BLaER1 treated with 17β-estradiol and CSF1 and Interleukin-3, amounts not matched to agents 10 nM and 100 nM (cell line): ENCODE data around the gene CAPSL.
"Not testable (repeated sequence)": the region's sequence is repeated elsewhere in the genome, so short reads cannot be mapped to it uniquely, and the experiment has no call there.

Experiments used
- H3K27ac ChIP-seq, 11 experiments: shearing (Covaris generic); formaldehyde crosslinking; 2 replicates each; pipeline ENCODE4 v1.8.1; 2022
- H3K27me3 ChIP-seq, 11 experiments: shearing (Covaris generic); formaldehyde crosslinking; 2 replicates each; pipeline ENCODE4 v1.8.1; 2022
- H3K36me3 ChIP-seq, 11 experiments: shearing (Covaris generic); formaldehyde crosslinking; 2 replicates each; pipeline ENCODE4 v1.8.1; 2022
- H3K4me1 ChIP-seq, 10 experiments: shearing (Covaris generic); formaldehyde crosslinking; 2 replicates each; pipeline ENCODE4 v1.8.1; 2022
- H3K4me2 ChIP-seq, 11 experiments: shearing (Covaris generic); formaldehyde crosslinking; 2 replicates each; pipeline ENCODE4 v1.8.1; 2022
- H3K4me3 ChIP-seq, 10 experiments: shearing (Covaris generic); formaldehyde crosslinking; 2 replicates each; pipeline ENCODE4 v1.8.1; 2022
- H3K9ac ChIP-seq, 11 experiments: shearing (Covaris generic); formaldehyde crosslinking; 2 replicates each; pipeline ENCODE4 v1.8.1; 2022
- H3K9me3 ChIP-seq, 11 experiments: shearing (Covaris generic); formaldehyde crosslinking; replicated peaks in 1 of 11; 2 replicates each; pipeline ENCODE4 v1.8.1; 2022
- H4K20me1 ChIP-seq, 11 experiments: shearing (Covaris generic); formaldehyde crosslinking; 2 replicates each; pipeline ENCODE4 v1.8.1; 2022
- Cebpa-rat ChIP-seq, 11 experiments: shearing (Covaris generic); IDR thresholded peaks; 2 replicates each; pipeline ENCODE4 v1.8.1; 2022

Gene CAPSL

DNA sequence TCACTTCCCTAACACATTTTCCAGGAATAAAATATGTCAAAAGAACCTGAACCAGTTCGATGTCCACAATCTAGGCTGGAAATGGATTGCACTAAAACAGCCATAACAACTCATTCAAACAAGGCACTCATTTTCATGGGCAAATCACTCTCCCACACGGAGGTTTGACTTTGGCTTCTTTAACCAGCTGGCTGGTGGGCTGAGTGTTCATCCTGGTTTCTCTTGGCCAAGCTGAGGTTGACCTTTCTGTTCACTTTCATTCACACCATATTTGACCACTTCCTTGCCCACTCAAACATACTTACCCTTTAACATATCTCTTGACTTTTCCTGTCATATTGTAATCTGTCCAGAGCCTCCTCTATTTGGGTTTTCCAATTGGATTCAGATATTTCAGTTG is 76.3 kb downstream of the CAPSL start:
- Histone ChIP-seq H4K20me1 (peaks cover 0 to 9% (median 0%) of the 10 kb centered on the region in 11 experiments; a peak in 7 of 22 replicates), H3K27me3 (no peaks in the 10 kb centered on the region), H3K9ac (peak overlapping the region in 8 of 11 experiments; percentile 80 to 95 (median 86); a peak in 17 of 22 replicates), H3K4me2 (peak overlapping the region; percentile 81 to 97 (median 93)), H3K4me1 (peaks cover 34 to 67% (median 53%) of the 10 kb centered on the region in 10 experiments), H3K4me3 (peak overlapping the region in 8 of 10 experiments; percentile 18 to 80 (median 70); a peak in 15 of 20 replicates), H3K36me3 (peaks cover 5 to 87% (median 82%) of the 10 kb centered on the region in 11 experiments; a peak in 20 of 22 replicates), H3K9me3 (peaks cover 0 to 10% (median 0%) of the 10 kb centered on the region in 11 experiments; a peak in 11 of 22 replicates), H3K27ac (peak overlapping the region in 10 of 11 experiments; percentile 6 to 98 (median 86); a peak in 20 of 22 replicates)
- no peak for TF ChIP-seq Cebpa-rat (IDR thresholded peaks at IDR 0.05)

DNA sequence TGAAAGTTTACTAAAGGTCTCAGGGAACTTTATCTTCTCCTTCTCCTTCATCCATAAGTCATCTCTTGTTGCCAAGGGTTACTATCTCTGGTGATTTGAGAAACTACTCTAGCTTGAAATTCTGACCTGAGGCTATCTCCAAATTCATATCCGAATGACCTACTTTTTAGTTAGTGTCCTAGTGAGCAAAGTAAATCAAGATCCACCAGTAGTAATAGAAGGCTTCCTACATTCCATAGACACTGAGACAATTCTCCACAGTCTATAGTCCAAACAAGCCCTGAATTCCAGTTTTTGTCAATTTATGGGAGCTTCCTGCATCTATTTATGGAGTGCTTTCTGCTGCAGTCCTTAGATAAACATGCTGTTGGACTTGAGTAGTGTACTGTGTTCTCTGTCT is 76.7 kb downstream of the CAPSL start:
- no peaks in the 10 kb centered on the region for H3K27me3 ChIP-seq
- peak overlapping the region in 10 of 11 experiments; percentile 6 to 98 (median 86); a peak in 20 of 22 replicates for H3K27ac ChIP-seq
- H3K4me1 ChIP-seq: peaks cover 30 to 71% (median 50%) of the 10 kb centered on the region in 10 experiments
- H4K20me1 ChIP-seq: peaks cover 0 to 8% (median 0%) of the 10 kb centered on the region in 11 experiments; a peak in 6 of 22 replicates
- H3K9me3 ChIP-seq: peaks cover 0 to 10% (median 0%) of the 10 kb centered on the region in 11 experiments; a peak in 11 of 22 replicates
- peak overlapping the region; percentile 81 to 97 (median 93) for H3K4me2 ChIP-seq
- peaks cover 5 to 83% (median 79%) of the 10 kb centered on the region in 11 experiments; a peak in 20 of 22 replicates for H3K36me3 ChIP-seq
- peak overlapping the region in 8 of 11 experiments; percentile 80 to 95 (median 86); a peak in 17 of 22 replicates for H3K9ac ChIP-seq
- H3K4me3 ChIP-seq: peak overlapping the region in 8 of 10 experiments; percentile 18 to 80 (median 70); a peak in 16 of 20 replicates
- no peak for TF ChIP-seq Cebpa-rat (IDR thresholded peaks at IDR 0.05)

DNA sequence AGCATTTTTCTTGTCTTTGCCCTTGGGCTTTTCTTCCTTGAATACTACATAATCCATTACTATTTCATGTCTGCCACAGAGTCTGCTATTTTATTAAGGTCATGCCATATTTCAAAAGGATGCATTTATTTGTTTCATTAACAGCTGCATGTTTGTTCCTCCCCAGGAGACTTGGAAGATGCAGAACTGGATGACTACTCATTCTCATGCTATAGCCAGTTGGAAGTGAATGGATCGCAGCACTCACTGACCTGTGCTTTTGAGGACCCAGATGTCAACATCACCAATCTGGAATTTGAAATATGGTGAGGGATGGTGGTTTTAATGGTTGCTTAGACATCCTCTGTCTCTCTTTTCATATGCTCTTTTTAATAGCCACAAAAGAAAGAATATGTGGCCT is 77.7 kb downstream of the CAPSL start:
- peaks cover 0 to 10% (median 0%) of the 10 kb centered on the region in 11 experiments; a peak in 11 of 22 replicates for H3K9me3 ChIP-seq
- peaks cover 0 to 6% (median 0%) of the 10 kb centered on the region in 11 experiments; a peak in 3 of 22 replicates for H4K20me1 ChIP-seq
- peaks cover 27 to 81% (median 51%) of the 10 kb centered on the region in 10 experiments for H3K4me1 ChIP-seq
- H3K4me2 ChIP-seq: peak overlapping the region; percentile 81 to 97 (median 93)
- H3K27me3 ChIP-seq: no peaks in the 10 kb centered on the region
- H3K4me3 ChIP-seq: peak overlapping the region; percentile 47 to 80 (median 68); a peak in 18 of 20 replicates
- TF ChIP-seq Cebpa-rat (IDR thresholded peaks at IDR 0.05): no peak
- peaks cover 5 to 72% (median 70%) of the 10 kb centered on the region in 11 experiments; a peak in 20 of 22 replicates for H3K36me3 ChIP-seq
- H3K27ac ChIP-seq: peak overlapping the region in 9 of 11 experiments; percentile 80 to 98 (median 87); a peak in 19 of 22 replicates
- peak overlapping the region in 10 of 11 experiments; percentile 70 to 95 (median 85); a peak in 20 of 22 replicates for H3K9ac ChIP-seq

DNA sequence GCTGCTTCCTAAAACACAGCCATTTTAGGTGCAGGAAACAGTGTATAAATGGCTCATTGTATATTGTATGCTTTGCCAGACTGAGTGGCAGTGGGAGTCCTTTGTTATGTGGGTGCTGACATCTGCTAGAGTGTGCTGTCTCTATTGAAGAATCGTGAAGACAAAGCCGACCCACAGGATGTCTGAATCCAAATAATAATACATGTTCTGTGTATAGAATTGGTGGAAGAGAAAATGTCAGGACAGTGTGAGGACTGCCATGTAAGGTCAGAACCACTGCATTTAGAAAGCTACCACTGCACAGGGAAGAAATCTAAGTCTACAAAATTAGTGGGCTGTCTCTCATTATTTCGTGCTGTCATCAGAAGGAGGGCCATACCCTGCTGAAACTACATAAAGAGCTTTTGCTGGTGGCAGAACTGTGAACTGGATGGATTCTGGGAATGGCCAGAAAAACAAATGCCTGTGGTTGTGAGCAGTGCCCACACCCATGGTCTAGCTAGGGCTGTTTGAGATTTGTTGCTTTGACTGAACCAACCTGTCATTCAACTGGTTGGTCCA is 79.2 kb downstream of the CAPSL start:
- H3K36me3 ChIP-seq: peaks cover 1 to 57% (median 55%) of the 10 kb centered on the region in 11 experiments; a peak in 20 of 22 replicates
- H3K4me1 ChIP-seq: peaks cover 39 to 96% (median 61%) of the 10 kb centered on the region in 10 experiments
- H3K9ac ChIP-seq: peak overlapping the region; percentile 70 to 95 (median 85)

DNA sequence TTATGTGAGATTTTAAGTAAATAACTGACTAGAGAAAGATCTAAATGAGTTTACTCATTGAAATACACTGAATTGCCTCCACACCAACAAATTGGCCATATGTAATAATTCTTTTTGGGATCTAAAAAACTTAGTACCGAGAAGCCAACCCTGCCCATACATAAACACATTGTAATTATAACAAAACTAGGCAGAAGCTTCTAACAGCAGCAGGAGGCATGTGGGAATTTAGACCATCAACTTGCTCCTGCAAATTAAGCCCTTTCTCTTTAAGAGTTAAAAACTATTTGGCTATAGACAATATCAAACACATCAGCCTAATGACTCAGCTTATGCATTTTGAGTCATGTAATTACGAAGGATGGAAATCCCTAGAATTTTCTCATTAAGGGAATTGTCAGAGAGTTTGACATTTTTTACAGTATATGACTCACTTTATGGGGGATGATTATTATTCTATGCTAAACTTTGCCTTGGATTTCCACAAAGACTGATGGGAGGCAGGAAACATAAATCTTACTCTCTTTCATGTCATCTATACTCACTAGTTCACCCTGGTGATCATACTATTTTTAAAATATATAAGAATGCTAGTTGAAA is 80.7 kb downstream of the CAPSL start:
- peak overlapping the region; percentile 66 to 95 (median 90) for H3K4me2 ChIP-seq
- peaks cover 0 to 42% (median 40%) of the 10 kb centered on the region in 11 experiments; a peak in 20 of 22 replicates for H3K36me3 ChIP-seq
- TF ChIP-seq Cebpa-rat (IDR thresholded peaks at IDR 0.05): no peak
- no peaks in the 10 kb centered on the region for H4K20me1 ChIP-seq
- no peaks in the 10 kb centered on the region for H3K9me3 ChIP-seq
- H3K27ac ChIP-seq: peak overlapping the region; percentile 38 to 98 (median 86); a peak in 21 of 22 replicates
- H3K4me1 ChIP-seq: peaks cover 49 to 100% (median 64%) of the 10 kb centered on the region in 10 experiments
- H3K27me3 ChIP-seq: no peaks in the 10 kb centered on the region
- peak overlapping the region; percentile 47 to 80 (median 68) for H3K4me3 ChIP-seq
- peak overlapping the region; percentile 56 to 95 (median 85) for H3K9ac ChIP-seq

More for the DNA sequence above, 79.2 kb downstream of the CAPSL start:
- Histone ChIP-seq H3K4me3 (peak overlapping the region; percentile 47 to 80 (median 68)), H3K4me2 (peak overlapping the region; percentile 81 to 97 (median 93)), H4K20me1 (peaks cover 0 to 2% (median 0%) of the 10 kb centered on the region in 11 experiments; a peak in 2 of 22 replicates), H3K9me3 (peaks cover 0 to 3% (median 0%) of the 10 kb centered on the region in 11 experiments; a peak in 11 of 22 replicates), H3K27me3 (no peaks in the 10 kb centered on the region), H3K27ac (peak overlapping the region; percentile 57 to 98 (median 86); a peak in 21 of 22 replicates)
- TF ChIP-seq Cebpa-rat (IDR thresholded peaks at IDR 0.05): no peak

DNA sequence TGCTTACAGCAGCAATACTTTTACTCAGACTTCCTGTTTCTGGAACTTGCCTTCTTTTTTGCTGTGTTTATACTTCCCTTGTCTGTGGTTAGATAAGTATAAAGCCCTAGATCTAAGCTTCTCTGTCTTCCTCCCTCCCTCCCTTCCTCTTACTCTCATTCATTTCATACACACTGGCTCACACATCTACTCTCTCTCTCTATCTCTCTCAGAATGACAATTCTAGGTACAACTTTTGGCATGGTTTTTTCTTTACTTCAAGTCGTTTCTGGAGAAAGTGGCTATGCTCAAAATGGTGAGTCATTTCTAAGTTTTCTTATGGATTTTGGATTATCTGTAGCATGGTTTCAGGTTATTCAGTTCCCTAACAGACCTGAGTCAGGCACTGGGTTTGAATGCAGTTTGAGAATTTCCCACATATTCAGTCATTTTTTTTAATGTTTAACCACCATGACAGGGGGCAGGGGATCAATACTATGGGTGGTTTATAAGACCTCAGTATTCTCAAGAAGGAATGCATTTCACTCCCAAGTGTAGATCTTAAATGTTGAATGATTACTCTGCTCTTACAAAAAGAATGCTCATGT is 81.6 kb downstream of the CAPSL start, which contains the start of gene IL7R:
Gene IL7R (plus strand): TSS at position 127 of the 587 bp plus-strand sequence. CDS start 87 bp downstream, at position 214.
- peaks cover 49 to 100% (median 64%) of the 10 kb centered on the region in 10 experiments for H3K4me1 ChIP-seq
- no peak for TF ChIP-seq Cebpa-rat (IDR thresholded peaks at IDR 0.05)
- no peaks in the 10 kb centered on the region for H4K20me1 ChIP-seq
- peak within 1 kb of the TSS; percentile 47 to 80 (median 68) for H3K4me3 ChIP-seq
- H3K36me3 ChIP-seq: peaks cover 0 to 34% (median 31%) of the 10 kb centered on the region in 11 experiments; a peak in 18 of 22 replicates
- H3K4me2 ChIP-seq: peak within 1 kb of the TSS; percentile 66 to 95 (median 90)
- H3K9ac ChIP-seq: peak within 1 kb of the TSS; percentile 56 to 95 (median 85)
- H3K27me3 ChIP-seq: no peaks in the 10 kb centered on the region
- peak within 1 kb of the TSS; percentile 38 to 98 (median 86); a peak in 21 of 22 replicates for H3K27ac ChIP-seq
- no peaks in the 10 kb centered on the region; a peak in 1 of 22 replicates for H3K9me3 ChIP-seq

DNA sequence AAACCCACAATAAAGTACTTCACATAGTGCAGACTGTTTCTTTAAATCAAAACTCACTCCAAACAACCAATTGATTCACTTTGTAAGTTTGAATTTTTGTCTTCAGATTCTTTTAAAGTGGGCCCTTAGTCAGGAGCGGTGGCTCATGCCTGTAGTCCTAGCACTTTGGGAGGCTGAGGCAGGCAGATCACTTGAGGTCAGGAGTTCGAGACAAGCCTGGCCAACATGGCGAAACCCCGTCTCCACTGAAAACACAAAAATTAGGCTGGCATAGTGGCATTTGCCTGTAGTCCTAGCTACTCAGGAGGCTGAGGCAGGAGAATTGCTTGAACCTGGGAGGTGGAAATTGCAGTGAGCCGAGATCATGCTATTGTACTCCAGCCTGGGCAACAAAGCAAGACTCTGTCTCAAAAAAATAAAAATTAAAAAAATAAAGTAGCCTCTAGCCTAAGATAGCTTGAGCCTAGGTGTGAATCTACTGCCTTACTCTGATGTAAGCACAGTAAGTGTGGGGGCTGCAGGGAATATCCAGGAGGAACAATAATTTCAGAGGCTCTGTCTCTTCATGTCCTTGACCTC is 82.1 kb downstream of the CAPSL start:
- Histone ChIP-seq H3K36me3 (peaks cover 0 to 28% (median 26%) of the 10 kb centered on the region in 11 experiments; a peak in 17 of 22 replicates), H3K9ac (peak overlapping the region in 10 of 11 experiments; percentile 56 to 95 (median 85); a peak in 20 of 22 replicates), H3K4me1 (peaks cover 52 to 100% (median 64%) of the 10 kb centered on the region in 10 experiments), H3K4me3 (peak overlapping the region; percentile 47 to 80 (median 68); a peak in 19 of 20 replicates), H3K27ac (peak overlapping the region; percentile 38 to 98 (median 86); a peak in 21 of 22 replicates), H3K4me2 (peak overlapping the region; percentile 66 to 95 (median 90))
- not testable (repeated sequence) for H3K27me3 ChIP-seq, H3K9me3 ChIP-seq, H4K20me1 ChIP-seq
